A673 (cell line): Measurements from ENCODE around the gene B3GNT4.

Experiments used
- CTCF ChIP-seq: fragments of 300-800, 200-600 bp; sonication (generic); conservative IDR thresholded peaks from 2 replicates; pipeline ENCODE4 v1.5.1; 2017; ENCODE audit warnings: low read depth, mild to moderate bottlenecking, antibody characterized with exemption, low read length, moderate library complexity, mixed read lengths
- EZH2 ChIP-seq: fragments of 200-600 bp; sonication (generic); IDR thresholded peaks from 2 replicates; pipeline ENCODE4 v1.6.1; 2017; ENCODE audit warnings: borderline replicate concordance, low read depth, mild to moderate bottlenecking, mixed read lengths, antibody characterized with exemption, low read length; ENCODE audit not compliant: poor library complexity, severe bottlenecking

- TF ChIP-seq CTCF, result no peak
- no peak for TF ChIP-seq EZH2
Observed at GRCh38 chr12:122243965-122244364, 40.5 kb downstream of the B3GNT4 start.
